Bronchial epithelial cell (primary cell): ENCODE results near the gene CEBPZOS. TPM values are rescaled to one million over a fixed set of nuclear protein-coding genes. Genes with fewer than 3 reads are reported as not detected.
"Not testable (repeated sequence)": the region's sequence is repeated elsewhere in the genome, so short reads cannot be mapped to it uniquely, and the experiment has no call there.

Experiments used
- DNase-seq: peaks from one replicate; pipeline ENCODE4 v3.0.0-alpha.2; 2010; ENCODE audit warnings: low read depth
- FAIRE-seq: peaks from 2 replicates; lab custom pipeline; 2011; peaks lifted over from hg19 to GRCh38; lab: Jason Lieb, UNC
- H3K27me3 ChIP-seq: 2 replicates; pipeline ENCODE4 v1.5.1; 2011; ENCODE audit warnings: low read length; ENCODE audit not compliant: control insufficient read depth, insufficient read depth
- H3K36me3 ChIP-seq: 2 replicates; pipeline ENCODE4 v1.5.1; 2011; ENCODE audit warnings: low read length; ENCODE audit not compliant: control insufficient read depth, insufficient read depth
- H3K4me3 ChIP-seq: 2 replicates; pipeline ENCODE4 v1.5.1; 2011; ENCODE audit warnings: mild to moderate bottlenecking, low read depth, low read length, control low read depth
- total RNA-seq: library from RNA; depleted of rRNA; stranded (reverse); fragments of >200 nt; gene quantifications from 2 replicates; pipeline ENCODE4 v1.2.1, GENCODE V29; 2014
- TF ChIP-seq, protein P1 (sequence below): IDR thresholded peaks from 2 replicates; pipeline ENCODE4 v1.5.1; 2011; ENCODE audit warnings: mild to moderate bottlenecking, moderate library complexity, low read length, control low read depth, inconsistent platforms; ENCODE audit not compliant: insufficient read depth, severe bottlenecking

Gene CEBPZOS
- total RNA-seq, 1 donor from 2014 or later, result 7.6 TPM

DNA sequence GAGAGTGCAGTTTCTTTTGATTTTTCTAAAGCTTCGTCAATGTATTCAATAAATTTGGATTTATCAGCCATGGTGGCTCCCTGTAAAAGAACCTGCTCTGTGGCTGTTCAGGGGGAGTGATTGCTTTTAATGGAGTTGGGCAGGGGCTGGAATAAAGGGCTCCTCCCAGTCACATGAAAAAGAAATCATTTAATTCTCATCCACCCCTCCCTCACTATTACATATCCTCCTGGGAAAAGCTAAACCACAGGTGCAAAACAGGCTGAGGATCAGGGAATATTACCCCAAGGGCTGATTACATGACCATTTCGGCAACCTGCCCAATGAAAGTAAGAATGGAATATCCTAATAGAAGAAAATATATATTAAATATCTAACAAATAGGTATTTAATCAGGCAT, 7.7 kb upstream of the CEBPZOS start, which contains the start of gene SULT6B1:
SULT6B1 (minus strand) TSS at position 101 of the 400 bp plus-strand sequence; CDS start at position 71, 30 bp downstream.
- no peak within 1 kb of the TSS for H3K4me3 ChIP-seq
- H3K27me3 ChIP-seq, result no peaks in the 10 kb centered on the region
- H3K36me3 ChIP-seq, result no peaks in the 10 kb centered on the region
- no peak for FAIRE-seq
- no peak for DNase-seq
- TF ChIP-seq, protein P1, sequence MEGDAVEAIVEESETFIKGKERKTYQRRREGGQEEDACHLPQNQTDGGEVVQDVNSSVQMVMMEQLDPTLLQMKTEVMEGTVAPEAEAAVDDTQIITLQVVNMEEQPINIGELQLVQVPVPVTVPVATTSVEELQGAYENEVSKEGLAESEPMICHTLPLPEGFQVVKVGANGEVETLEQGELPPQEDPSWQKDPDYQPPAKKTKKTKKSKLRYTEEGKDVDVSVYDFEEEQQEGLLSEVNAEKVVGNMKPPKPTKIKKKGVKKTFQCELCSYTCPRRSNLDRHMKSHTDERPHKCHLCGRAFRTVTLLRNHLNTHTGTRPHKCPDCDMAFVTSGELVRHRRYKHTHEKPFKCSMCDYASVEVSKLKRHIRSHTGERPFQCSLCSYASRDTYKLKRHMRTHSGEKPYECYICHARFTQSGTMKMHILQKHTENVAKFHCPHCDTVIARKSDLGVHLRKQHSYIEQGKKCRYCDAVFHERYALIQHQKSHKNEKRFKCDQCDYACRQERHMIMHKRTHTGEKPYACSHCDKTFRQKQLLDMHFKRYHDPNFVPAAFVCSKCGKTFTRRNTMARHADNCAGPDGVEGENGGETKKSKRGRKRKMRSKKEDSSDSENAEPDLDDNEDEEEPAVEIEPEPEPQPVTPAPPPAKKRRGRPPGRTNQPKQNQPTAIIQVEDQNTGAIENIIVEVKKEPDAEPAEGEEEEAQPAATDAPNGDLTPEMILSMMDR, result no peak

DNA sequence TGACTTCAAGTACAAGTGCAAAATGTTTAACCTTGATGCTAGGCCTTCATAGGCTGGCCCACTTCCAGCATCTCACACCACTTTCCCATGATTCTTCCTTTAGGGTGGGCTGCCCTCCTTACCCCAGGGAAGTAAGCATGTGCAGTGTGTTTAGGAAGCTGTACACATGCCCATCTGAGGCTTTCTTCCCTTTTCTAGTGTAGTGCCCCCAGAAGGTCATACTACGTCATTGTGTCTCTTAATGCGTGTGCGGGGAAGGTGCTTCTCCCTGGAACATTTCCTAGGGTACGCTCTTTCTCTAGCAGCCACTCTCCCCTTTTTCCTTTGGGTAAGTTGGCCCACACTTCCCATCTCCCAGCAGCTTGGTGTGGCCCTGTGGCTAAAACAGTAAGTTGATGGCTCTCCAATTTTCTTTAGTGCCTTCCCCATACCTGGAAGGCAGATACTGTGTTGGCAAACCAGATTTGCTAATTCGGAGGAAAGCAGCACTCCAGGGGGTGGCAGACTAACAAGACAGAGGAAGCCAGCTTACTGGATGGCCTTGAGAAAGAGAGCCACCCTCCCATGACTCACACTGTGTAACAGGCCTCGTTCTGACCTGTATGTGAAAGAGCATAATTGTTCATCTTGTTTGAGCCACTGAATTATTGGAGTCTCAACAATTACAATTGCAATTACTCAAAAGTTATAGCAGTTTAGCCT, 6.7 kb upstream of the CEBPZOS start:
- FAIRE-seq, result peak; percentile 60
- Histone ChIP-seq H3K36me3 (no peaks in the 10 kb centered on the region), H3K27me3 (no peaks in the 10 kb centered on the region), H3K4me3 (no peak overlapping the region)
- DNase-seq, result peak; percentile 91
- TF ChIP-seq, protein P1, result no peak

DNA sequence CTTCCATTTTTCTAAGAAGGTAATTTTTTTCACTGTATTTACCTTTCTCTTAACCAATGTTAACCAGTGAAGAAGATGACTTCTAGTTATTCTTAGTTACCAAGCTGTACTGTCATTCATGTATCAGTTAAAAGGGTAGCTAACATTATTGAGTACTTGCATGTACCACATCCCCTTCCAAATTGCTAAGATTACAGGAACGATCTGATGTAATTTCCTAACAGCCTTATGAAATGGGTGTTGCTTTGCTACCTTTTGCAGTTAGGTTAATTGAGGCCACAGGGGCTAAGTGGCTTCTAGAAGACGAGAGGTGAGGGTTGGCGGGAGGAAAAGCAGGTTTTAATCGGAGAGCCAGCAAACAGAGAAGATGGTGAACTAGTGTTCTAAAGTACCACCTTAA, 6.0 kb upstream of the CEBPZOS start:
- DNase-seq (no peak), FAIRE-seq (no peak)
- Histone ChIP-seq H3K27me3 (no peaks in the 10 kb centered on the region), H3K4me3 (no peak overlapping the region), H3K36me3 (no peaks in the 10 kb centered on the region)
- TF ChIP-seq, protein P1, result no peak

GRCh38 chr2:37191253-37191652, 5.0 kb upstream of the CEBPZOS start:
- FAIRE-seq, result no peak
- no peak for DNase-seq

DNA sequence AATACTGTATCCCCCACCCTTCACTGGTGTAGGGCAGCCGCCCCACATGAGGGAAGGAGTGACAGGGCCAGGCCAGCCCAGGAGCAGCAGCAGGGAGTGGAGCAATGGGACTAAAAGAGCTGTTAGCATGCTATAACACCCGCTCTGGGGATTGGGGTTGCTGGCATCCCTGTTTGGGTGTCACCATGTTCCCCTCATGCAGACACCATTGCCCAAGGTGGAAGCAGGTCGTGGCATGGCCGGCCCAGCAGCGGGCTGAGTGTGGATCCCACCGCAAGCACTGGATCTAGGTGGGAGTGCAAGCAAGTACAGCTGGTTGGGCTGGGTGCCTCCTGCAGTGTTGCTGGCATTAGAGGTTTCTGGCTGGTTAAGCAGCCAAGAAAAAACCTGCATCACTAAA, 4.5 kb upstream of the CEBPZOS start:
- Histone ChIP-seq H3K4me3 (no peak overlapping the region), H3K27me3 (no peaks in the 10 kb centered on the region), H3K36me3 (no peaks in the 10 kb centered on the region)
- DNase-seq (no peak), FAIRE-seq (no peak)
- TF ChIP-seq, protein P1, result no peak

More at GRCh38 chr2:37191253-37191652, 5.0 kb upstream of the CEBPZOS start:
- H3K4me3 ChIP-seq, result no peak overlapping the region
- no peaks in the 10 kb centered on the region for H3K36me3 ChIP-seq
- TF ChIP-seq, protein P1, result no peak
- H3K27me3 ChIP-seq, result no peaks in the 10 kb centered on the region

DNA sequence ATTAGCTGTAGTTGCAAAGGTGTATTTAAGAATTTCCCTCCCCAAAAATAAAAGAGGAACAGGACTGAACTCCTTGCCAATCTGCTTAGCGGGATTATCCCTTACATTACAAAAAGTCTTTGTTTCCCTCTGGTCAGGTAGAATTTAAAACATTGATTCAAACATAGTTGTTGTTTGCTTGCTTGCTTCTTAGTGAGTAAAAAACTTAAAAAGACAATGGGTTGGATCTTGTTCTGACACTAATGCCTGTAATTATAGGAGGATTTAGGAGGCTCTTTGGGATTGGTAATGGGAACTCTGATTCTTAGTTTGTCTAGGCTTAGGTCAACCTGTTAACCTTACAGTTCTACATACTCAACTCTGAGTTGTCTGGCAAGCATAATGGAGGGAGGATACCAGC, 3.7 kb upstream of the CEBPZOS start:
- DNase-seq, result no peak
- Histone ChIP-seq H3K36me3 (no peaks in the 10 kb centered on the region), H3K27me3 (no peaks in the 10 kb centered on the region), H3K4me3 (no peak overlapping the region)
- TF ChIP-seq, protein P1, result no peak
- no peak for FAIRE-seq

DNA sequence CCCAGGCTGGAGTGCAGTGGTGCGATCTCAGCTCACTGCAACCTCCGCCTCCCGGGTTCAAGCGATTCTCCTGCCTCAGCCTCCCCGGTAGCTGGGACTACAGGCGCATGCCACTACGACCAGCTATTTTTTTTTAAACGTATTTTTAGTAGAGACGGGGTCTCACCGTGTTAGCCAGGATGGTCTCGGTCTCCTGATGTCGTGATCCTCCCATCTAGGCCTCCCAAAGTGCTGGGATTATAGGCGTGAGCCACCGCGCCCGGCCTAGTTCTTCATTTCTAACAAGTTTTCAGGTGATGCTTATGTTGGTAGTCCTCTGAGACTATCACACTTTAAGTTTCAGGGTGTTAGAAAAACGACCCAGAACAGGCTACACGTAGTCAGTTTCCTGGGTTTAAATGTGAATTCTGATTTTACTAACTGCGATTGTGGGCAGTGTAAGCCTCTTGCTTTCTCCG, 405 bp upstream of the CEBPZOS start:
- not testable (repeated sequence) for DNase-seq, H3K27me3 ChIP-seq, FAIRE-seq, H3K36me3 ChIP-seq
- peak overlapping the region; percentile 68 for H3K4me3 ChIP-seq
